RWPE1 (cell line): ENCODE data around the gene LRRC25.

Experiments used
- CTCF ChIA-PET: fragments of 350-600 bp; sonication (Branson Sonifier 250); formaldehyde crosslinking; extraction: SDS; loops from one replicate; lab custom pipeline; 2021; lab: Yijun Ruan, JAX
- POLR2A ChIA-PET: fragments of 400-600 bp; formaldehyde crosslinking; extraction: SDS; loops from one replicate; lab custom pipeline; 2020; ENCODE audit warnings: antibody characterized with exemption; ENCODE audit not compliant: low non-redundant PET; lab: Yijun Ruan, JAX
- DNase-seq: peaks from one replicate; pipeline ENCODE4 v3.0.0; 2012; ENCODE audit warnings: low spot score
- H3K27ac ChIP-seq: fragments of 450-650 bp; 2 replicates; pipeline ENCODE4 v1.5.1; 2017
- CTCF ChIP-seq: fragments of 450-650 bp; conservative IDR thresholded peaks from 2 replicates; pipeline ENCODE4 v1.5.1; 2017; ENCODE audit warnings: low read depth, mild to moderate bottlenecking

Gene LRRC25

GRCh38 chr19:18424890-18425514 is 27.6 kb upstream of the LRRC25 start:
- ChIA-PET CTCF (interaction anchor here (0.7 to 1.5 kb wide), 4 partner anchors 36 to 570 kb away, joined by 3 to 5 read pairs (median 4); no protein-coding TSS in a partner anchor), POLR2A (no interaction called here)
- DNase-seq, result no peak
- TF ChIP-seq CTCF, result no peak
- H3K27ac ChIP-seq, result peak overlapping the region; percentile 86

GRCh38 chr19:18424122-18424889 is 26.9 kb upstream of the LRRC25 start:
- POLR2A ChIA-PET, result no interaction called here
- no peak for DNase-seq
- TF ChIP-seq CTCF, result no peak
- peak overlapping the region; percentile 86 for H3K27ac ChIP-seq
- CTCF ChIA-PET, result interaction anchor here (0.7 to 1.5 kb wide), 3 partner anchors 36 to 52 kb away, joined by 3 to 5 read pairs (median 3); no protein-coding TSS in a partner anchor

GRCh38 chr19:18423258-18424020 is 26.0 kb upstream of the LRRC25 start:
- ChIA-PET CTCF (interaction anchor here (0.7 to 1.5 kb wide), 2 partner anchors 35 to 52 kb away, joined by 3 read pairs; no protein-coding TSS in a partner anchor), POLR2A (no interaction called here)
- TF ChIP-seq CTCF, result no peak
- DNase-seq, result no peak
- H3K27ac ChIP-seq, result peak overlapping the region; percentile 86

DNA sequence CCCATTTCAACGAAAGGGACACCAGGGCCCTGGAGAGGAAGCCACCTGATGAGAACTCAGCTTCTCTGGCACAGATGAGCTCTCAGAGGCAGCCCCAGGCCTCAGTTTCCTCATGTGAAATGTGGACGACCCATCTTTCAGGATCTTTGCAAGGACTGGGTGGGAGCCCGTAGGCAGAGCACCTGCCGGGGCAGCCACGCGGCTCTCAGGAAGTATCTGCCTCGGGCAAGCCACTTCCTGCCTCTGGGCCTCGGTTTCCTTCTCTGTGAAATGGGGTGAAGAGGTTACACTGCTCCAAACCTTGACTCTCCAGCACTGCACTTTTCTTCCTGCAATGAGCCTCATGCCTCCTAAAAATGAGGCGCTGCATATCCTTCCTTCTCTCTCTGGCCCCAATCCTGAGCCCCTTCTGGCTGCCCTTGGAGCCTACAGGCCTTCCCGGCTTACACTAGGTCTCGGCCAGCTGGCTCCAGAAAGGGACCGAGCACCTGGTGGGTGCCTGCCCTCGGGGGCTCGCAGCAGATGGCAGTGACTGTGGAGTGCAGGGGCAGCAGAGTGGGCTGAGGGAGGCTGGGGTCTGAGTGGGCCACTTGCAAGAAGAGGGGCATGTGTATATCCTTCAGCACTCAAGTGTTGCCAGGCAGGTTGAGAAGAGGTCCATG is 25.2 kb upstream of the LRRC25 start:
- DNase-seq, result no peak
- ChIA-PET POLR2A (no interaction called here), CTCF (interaction anchor here (1.0 to 1.1 kb wide), 2 partner anchors 11 to 84 kb away, joined by 3 to 7 read pairs; no protein-coding TSS in a partner anchor)
- peak overlapping the region; percentile 86 for H3K27ac ChIP-seq
- TF ChIP-seq CTCF, result no peak

GRCh38 chr19:18421371-18421959 is 24.0 kb upstream of the LRRC25 start:
- ChIA-PET CTCF (interaction anchor here (1.1 kb wide), 1 partner anchor 10 kb away, joined by 3 read pairs; no protein-coding TSS in a partner anchor), POLR2A (interaction anchor here (0.5 to 0.6 kb wide), 2 partner anchors 147 to 230 kb away, joined by 3 to 9 read pairs; partner anchors contain the start of gene IQCN)
- TF ChIP-seq CTCF, result no peak
- DNase-seq, result no peak
- peak overlapping the region; percentile 86 for H3K27ac ChIP-seq
